Glomerular endothelial cell (primary cell): Measurements from ENCODE around the gene GADL1. TPM values are rescaled to one million over a fixed set of nuclear protein-coding genes. Genes with fewer than 3 reads are reported as not detected.

ENCODE experiments used
- DNase-seq: peaks from one replicate; pipeline ENCODE4 v3.0.0-alpha.2; 2011; ENCODE audit warnings: low read depth, low spot score; ENCODE audit errors: extremely low read depth
- total RNA-seq: library from RNA; depleted of rRNA; stranded (reverse); fragments of >200 nt; gene quantifications from 2 replicates; pipeline ENCODE4 v1.2.3, GENCODE V29; 2015

The GADL1 gene
- total RNA-seq, 1 donor from 2014 or later, result 0.58 TPM

GRCh38 chr3:30886888-30887287, 7.6 kb downstream of the GADL1 start:
- no peak for DNase-seq

GRCh38 chr3:30878862-30879261, 15.6 kb downstream of the GADL1 start:
- no peak for DNase-seq

DNA sequence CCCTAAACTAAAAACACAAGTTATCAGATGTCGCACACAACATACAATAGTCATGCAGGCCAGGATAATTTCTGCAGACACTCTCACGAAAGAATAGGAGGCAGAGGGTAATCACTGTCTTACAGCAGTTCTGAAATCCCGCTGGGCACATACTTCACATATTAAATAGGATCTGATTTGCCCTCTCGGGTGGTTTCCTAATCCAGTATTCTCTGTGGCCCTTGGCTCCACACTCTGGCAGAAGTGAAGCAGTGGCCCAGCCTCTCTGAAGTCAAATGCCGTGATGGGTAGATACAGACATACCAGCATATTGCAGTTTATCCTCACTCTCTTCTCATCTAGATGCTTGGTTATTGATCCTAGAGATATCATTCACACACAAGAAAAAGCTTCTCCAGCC, 19.0 kb downstream of the GADL1 start:
- DNase-seq, result no peak

DNA sequence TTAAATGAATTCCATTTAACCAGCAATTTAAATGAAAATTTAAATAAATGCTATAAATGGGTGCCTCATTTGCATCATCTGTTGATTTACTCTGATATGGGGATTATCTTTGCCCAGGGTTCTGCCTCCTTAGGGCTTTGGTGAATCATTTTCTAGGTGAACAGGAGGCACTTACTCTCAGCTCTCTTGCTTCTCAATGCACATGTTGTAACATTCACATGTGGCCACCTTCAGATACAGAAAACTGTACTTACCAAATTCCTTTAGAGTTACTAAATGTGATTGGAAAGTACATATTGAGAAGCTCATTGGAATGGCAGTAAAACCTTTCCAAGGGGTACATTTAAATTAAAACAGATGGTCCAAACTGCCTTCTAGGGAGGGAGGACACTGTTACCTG, 20.8 kb downstream of the GADL1 start:
- DNase-seq, result no peak

- no peak for DNase-seq
Measured at GRCh38 chr3:30872879-30873278, 21.6 kb downstream of the GADL1 start.

GRCh38 chr3:30871720-30872119, 22.7 kb downstream of the GADL1 start:
- DNase-seq, result no peak

GRCh38 chr3:30864836-30865235, 29.6 kb downstream of the GADL1 start:
- no peak for DNase-seq

DNA sequence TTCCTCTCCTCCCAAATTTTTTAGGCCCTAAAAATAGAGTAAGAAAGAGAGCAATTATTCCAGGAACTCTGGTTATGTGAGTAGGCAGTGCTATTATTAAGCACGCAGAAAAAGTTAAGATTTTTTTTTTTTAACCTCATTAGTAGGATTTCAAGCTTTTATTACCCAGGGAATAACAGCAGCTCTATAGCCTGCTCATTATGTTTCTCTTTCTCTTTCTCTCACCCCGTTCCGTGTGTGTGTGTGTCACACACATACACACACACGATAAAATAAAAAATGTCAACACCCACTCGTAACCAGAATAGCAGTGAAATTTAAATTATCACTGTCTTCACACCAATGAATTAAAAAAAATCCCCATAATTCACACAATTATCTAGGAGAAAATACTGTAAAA, 30.3 kb downstream of the GADL1 start:
- DNase-seq, result no peak

DNA sequence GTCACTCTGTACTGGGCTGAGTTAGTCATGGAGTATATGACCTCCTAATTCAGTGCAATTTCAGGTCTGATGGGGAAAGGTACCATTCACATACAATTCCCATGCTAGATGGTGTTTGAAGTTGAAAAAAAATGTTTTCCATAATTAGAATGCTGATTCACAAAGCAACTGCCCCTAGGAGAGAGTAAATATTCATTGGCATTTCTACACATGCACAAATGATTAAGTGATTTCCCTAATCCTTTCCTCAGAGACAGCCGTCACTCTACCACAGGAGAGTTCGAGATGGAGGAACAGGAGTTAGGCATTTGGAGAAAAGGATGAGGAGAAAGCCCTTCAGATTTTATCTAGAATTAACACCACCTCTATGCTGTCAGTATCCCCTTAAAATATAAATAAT, 32.5 kb downstream of the GADL1 start:
- no peak for DNase-seq

DNA sequence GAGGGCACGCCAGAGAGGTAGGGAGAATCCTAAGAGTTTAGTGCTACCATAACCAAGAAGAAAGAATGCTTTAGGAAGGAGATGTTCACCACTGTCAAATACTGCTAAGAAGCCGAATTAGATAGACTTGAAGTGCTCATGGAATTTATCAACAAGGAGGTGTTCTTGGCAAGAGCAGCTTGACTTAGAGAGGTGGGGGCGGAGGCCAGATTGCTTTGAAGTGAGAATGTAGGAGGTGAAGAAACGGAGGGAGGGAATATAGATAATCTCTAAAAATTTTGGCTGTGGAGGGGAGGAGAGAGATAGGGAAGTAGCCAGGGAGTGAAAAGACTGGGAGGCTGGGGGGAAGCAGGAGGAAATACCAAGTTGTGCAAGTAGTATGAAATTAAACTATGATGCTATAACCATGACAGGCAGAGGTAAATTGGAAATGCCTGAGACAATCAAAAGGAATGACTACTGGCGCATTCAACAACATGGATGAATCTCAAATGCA, 35.5 kb downstream of the GADL1 start:
- no peak for DNase-seq

DNA sequence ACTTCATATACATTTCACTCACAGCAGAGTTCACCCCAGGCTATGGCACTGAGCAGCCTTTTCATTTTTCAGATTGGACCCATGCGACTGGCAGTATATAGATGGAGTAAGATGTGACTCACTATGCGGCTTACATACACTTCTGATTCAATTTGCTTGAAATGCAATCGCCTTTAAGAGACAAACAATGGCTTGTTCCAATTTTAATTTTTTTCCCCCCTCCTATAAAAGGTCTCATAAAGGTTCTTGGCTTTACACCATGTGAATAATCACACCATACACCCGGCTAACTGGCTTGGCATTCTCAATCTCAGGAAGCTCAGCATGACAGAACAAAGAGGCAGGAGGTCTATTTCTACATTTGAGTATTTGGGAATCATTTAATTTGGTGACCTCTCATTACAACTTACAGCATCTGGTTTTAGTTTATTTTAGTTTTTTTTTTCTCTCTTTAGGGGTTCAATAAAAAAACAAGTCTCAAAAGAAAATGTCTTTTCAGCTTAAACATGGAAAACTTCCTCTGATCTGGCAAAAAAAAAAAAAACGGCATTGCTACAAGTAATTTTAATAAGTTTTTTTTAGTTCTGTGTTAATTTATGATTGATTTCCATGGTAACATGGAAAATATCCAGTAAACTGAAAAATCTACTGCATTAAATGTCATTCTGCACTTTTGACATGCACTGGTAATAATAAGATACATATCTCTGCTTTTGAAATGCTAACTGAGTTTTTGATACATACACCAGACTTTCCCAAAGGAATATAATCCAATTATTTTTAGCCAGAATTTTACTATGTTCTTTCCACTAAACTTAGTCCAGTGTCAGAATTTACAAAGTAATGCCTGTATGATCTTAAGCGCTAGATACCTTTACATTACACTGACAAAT, 38.8 kb downstream of the GADL1 start:
- no peak for DNase-seq

DNA sequence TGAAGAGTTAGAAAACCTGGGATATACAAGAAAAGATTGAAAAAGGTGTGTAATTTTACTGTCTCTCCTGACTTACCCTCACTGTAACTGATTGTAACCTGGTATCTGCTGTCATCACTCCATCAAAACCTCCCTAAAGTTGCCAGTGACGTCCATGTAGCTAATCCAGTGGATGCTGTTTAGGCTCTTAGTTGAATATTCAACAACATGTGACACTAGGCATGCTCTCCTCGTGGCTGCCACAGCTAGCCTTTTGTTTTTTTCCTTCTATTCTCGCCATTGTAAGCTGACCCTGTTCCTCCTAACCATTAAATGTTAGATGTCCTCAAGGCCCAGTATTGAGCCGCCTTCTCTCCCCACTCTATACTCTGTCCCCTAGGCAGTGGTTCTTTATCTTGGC, 41.6 kb downstream of the GADL1 start:
- no peak for DNase-seq

GRCh38 chr3:30848087-30848779, 46.2 kb downstream of the GADL1 start:
- DNase-seq, result no peak

DNA sequence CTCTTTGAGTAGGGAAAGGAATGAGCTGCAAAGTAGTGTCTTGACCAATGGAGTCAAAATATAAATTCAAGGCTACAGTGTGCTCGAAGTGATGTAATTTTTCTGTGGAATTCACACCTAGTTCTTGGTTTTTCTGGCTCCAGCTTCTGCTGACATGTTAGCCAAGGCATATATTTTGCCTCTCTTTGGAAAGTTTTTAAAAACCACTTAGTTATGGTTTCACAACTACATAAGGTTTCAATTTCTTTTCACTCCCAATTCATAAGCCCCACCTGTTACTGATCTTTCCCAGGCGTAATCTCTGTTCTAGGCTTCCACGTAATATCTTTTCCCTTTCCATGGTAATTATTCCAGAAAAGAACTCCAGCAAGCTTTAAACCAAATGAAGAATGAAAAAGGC, 46.9 kb downstream of the GADL1 start:
- DNase-seq, result no peak

- no peak for DNase-seq
Measured at GRCh38 chr3:30845606-30846005, 48.9 kb downstream of the GADL1 start.

GRCh38 chr3:30843877-30844276, 50.6 kb downstream of the GADL1 start:
- no peak for DNase-seq

- no peak for DNase-seq
Measured at GRCh38 chr3:30836141-30836540, 58.3 kb downstream of the GADL1 start.

DNA sequence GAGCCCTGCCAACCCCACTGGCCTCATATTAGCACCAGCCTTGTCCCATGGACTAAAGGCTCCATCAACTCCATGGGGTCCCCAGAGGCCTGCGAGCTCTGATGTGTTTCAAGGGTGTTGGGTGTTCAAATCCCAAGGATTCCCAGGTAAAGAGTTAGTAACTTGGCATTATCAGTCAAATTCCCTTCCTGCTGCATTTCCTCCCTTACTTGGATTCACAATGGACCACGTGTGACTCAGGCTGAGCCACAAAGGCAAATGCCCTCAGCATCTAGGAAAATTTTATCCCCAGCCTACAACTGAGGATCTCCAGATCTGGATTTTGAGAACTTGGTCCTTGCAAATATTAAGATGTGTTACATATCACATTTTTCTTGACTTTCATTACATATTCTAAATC, 58.8 kb downstream of the GADL1 start:
- DNase-seq, result no peak

- DNase-seq, result no peak
Measured at GRCh38 chr3:30832961-30833575, 61.4 kb downstream of the GADL1 start.

GRCh38 chr3:30827080-30827479, 67.4 kb downstream of the GADL1 start:
- no peak for DNase-seq

DNA sequence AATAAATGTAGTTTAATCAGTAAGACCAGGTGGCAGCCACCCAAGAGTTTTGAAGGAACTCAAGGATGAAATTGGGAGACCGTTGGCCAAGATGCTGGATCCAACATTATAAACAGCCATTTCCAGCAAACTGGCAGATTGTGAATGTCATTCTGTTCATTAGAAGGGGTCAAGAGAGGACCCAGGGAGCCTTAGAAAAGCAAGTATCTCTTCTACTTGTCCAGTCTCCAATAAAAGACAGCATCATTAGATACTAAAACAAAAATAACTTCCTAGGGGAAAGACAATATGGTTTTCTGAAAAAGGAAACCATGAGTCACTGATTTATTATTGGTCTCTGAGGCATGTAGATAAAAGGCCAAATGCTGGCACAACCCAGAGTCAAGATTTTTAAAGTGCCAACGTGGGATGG, 67.9 kb downstream of the GADL1 start:
- no peak for DNase-seq
